ENCODE data around the gene RPS6KA2.

RPS6KA2 gene

GRCh38 chr6:166438211-166438861 is 188.7 kb downstream of the RPS6KA2 start:
- peak overlapping the region in 1 of 2 experiments; percentile 9 for H3K27ac ChIP-seq (ENCODE audit: insufficient read depth in 1 of 2, low read depth in 1 of 2, low read length in 2 of 2, poor library complexity in 1 of 2, severe bottlenecking in 2 of 2)
- CTCF ChIA-PET: interaction anchor here (1.1 to 12.2 kb wide), 15 partner anchors 9 to 336 kb away, joined by 3 to 118 read pairs (median 3); partner anchors contain the start of gene RPS6KA2
- H3K27me3 ChIP-seq (replicated peaks in 2 of 5; ENCODE audit: control insufficient read depth in 4 of 5, insufficient read depth in 5 of 5, low read length in 4 of 5): peaks cover 0 to 2% (median 0%) of the 10 kb centered on the region in 5 experiments
- WGBS (ENCODE audit: insufficient coverage): 29% methylated on average over 16 of the region's 16 CpGs
- H3K4me1 ChIP-seq (ENCODE audit: control extremely low read depth in 1 of 4, control insufficient read depth in 4 of 4, insufficient read depth in 4 of 4, low read length in 3 of 4): peaks cover 22 to 87% (median 81%) of the 10 kb centered on the region in 4 experiments
- H3K9me3 ChIP-seq (ENCODE audit: control extremely low read depth in 1 of 5, control insufficient read depth in 4 of 5, insufficient read depth in 2 of 5, low read depth in 1 of 5, low read length in 4 of 5): no peaks in the 10 kb centered on the region
- H3K4me3 ChIP-seq (ENCODE audit: control insufficient read depth in 1 of 7, extremely low read depth in 1 of 7, insufficient read depth in 4 of 7, low read depth in 2 of 7, low read length in 6 of 7): no peak overlapping the region
- peak; percentile 63 to 92 (median 86) for DNase-seq
- no peaks in the 10 kb centered on the region for H3K36me3 ChIP-seq (ENCODE audit: control insufficient read depth in 4 of 4, insufficient read depth in 4 of 4, low read length in 3 of 4)
- POLR2A ChIA-PET: interaction anchor here (0.6 to 0.7 kb wide), 2 partner anchors 100 to 424 kb away, joined by 3 to 7 read pairs; no protein-coding TSS in a partner anchor

GRCh38 chr6:166437661-166438060 is 189.4 kb downstream of the RPS6KA2 start:
- Histone ChIP-seq H3K9me3 (ENCODE audit: control extremely low read depth in 1 of 5, control insufficient read depth in 4 of 5, insufficient read depth in 2 of 5, low read depth in 1 of 5, low read length in 4 of 5) (no peaks in the 10 kb centered on the region), H3K4me3 (ENCODE audit: control insufficient read depth in 1 of 7, extremely low read depth in 1 of 7, insufficient read depth in 4 of 7, low read depth in 2 of 7, low read length in 6 of 7) (no peak overlapping the region), H3K4me1 (ENCODE audit: control extremely low read depth in 1 of 4, control insufficient read depth in 4 of 4, insufficient read depth in 4 of 4, low read length in 3 of 4) (peaks cover 20 to 86% (median 81%) of the 10 kb centered on the region in 4 experiments), H3K27me3 (replicated peaks in 2 of 5; ENCODE audit: control insufficient read depth in 4 of 5, insufficient read depth in 5 of 5, low read length in 4 of 5) (peaks cover 0 to 2% (median 0%) of the 10 kb centered on the region in 5 experiments), H3K36me3 (ENCODE audit: control insufficient read depth in 4 of 4, insufficient read depth in 4 of 4, low read length in 3 of 4) (no peaks in the 10 kb centered on the region), H3K27ac (ENCODE audit: insufficient read depth in 1 of 2, low read depth in 1 of 2, low read length in 2 of 2, poor library complexity in 1 of 2, severe bottlenecking in 2 of 2) (no peak overlapping the region)
- ChIA-PET POLR2A (no interaction called here), CTCF (interaction anchor here (0.8 to 12.2 kb wide), 9 partner anchors 11 to 337 kb away, joined by 3 to 118 read pairs (median 3); no protein-coding TSS in a partner anchor)
- 89% methylated on average over 11 of the region's 15 CpGs for WGBS (ENCODE audit: insufficient coverage)
- DNase-seq: no peak

DNA sequence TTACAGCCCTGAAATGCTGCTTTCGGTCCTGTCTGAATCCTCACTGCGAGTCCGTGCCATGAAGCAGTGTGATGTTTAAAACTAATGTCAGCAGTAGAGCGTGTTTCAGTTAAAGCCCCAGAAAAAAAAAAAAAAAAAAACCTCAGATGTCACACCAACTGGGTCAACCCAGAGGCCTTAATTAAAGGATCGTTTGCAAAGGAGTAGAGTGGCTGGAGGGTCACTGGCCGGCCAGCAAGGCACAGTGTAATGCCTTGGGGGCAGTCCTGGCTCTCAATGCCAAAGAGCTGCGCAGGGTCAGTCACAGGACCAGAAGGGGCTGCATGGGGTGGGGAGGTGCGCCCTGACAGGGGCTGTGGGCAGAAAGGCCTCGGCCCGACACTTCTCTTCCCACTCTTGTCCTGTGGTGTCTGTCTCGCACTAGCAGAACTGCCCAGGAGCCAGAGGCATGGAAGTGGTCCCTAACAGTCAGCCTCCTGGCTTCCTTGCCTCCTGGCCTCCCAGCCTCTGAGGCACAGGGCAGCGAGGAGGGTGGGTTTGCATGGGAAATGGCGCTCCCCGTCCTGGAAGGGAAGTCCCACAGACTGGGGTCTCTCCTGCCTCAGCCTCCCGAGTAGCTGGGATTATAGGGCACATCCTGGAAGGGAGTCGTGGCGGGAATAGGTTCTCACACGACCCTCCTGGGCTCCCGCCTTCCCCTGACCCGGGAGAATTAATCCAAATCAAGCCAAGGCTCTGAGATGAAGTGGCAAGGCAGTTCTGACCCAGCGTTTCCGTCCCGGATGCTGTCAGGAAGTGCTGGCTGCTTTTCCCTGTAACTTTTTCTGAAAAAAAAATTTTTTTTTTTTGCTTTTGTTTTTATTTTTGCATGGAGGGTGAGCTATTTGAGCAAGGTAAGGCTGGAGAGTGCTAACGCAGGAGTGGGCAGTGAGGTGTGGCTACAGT is 190.6 kb downstream of the RPS6KA2 start:
- Histone ChIP-seq H3K27me3 (replicated peaks in 2 of 5; ENCODE audit: control insufficient read depth in 4 of 5, insufficient read depth in 5 of 5, low read length in 4 of 5) (peaks cover 0 to 2% (median 0%) of the 10 kb centered on the region in 5 experiments), H3K27ac (ENCODE audit: insufficient read depth in 1 of 2, low read depth in 1 of 2, low read length in 2 of 2, poor library complexity in 1 of 2, severe bottlenecking in 2 of 2) (no peak overlapping the region), H3K9me3 (ENCODE audit: control extremely low read depth in 1 of 5, control insufficient read depth in 4 of 5, insufficient read depth in 2 of 5, low read depth in 1 of 5, low read length in 4 of 5) (no peaks in the 10 kb centered on the region), H3K4me3 (ENCODE audit: control insufficient read depth in 1 of 7, extremely low read depth in 1 of 7, insufficient read depth in 4 of 7, low read depth in 2 of 7, low read length in 6 of 7) (no peak overlapping the region), H3K4me1 (ENCODE audit: control extremely low read depth in 1 of 4, control insufficient read depth in 4 of 4, insufficient read depth in 4 of 4, low read length in 3 of 4) (peaks cover 17 to 74% (median 70%) of the 10 kb centered on the region in 4 experiments), H3K36me3 (ENCODE audit: control insufficient read depth in 4 of 4, insufficient read depth in 4 of 4, low read length in 3 of 4) (no peaks in the 10 kb centered on the region)
- WGBS (ENCODE audit: insufficient coverage): 91% methylated on average over 13 of the region's 24 CpGs
- ChIA-PET POLR2A (no interaction called here), CTCF (interaction anchor here (0.7 to 12.2 kb wide), 23 partner anchors 12 to 515 kb away, joined by 3 to 118 read pairs (median 4); no protein-coding TSS in a partner anchor)
- no peak for DNase-seq

- Histone ChIP-seq H3K9me3 (ENCODE audit: control extremely low read depth in 1 of 5, control insufficient read depth in 4 of 5, insufficient read depth in 2 of 5, low read depth in 1 of 5, low read length in 4 of 5) (no peaks in the 10 kb centered on the region), H3K27me3 (replicated peaks in 2 of 5; ENCODE audit: control insufficient read depth in 4 of 5, insufficient read depth in 5 of 5, low read length in 4 of 5) (peaks cover 0 to 2% (median 0%) of the 10 kb centered on the region in 5 experiments), H3K4me1 (ENCODE audit: control extremely low read depth in 1 of 4, control insufficient read depth in 4 of 4, insufficient read depth in 4 of 4, low read length in 3 of 4) (peaks cover 12 to 65% (median 62%) of the 10 kb centered on the region in 4 experiments), H3K4me3 (ENCODE audit: control insufficient read depth in 1 of 7, extremely low read depth in 1 of 7, insufficient read depth in 4 of 7, low read depth in 2 of 7, low read length in 6 of 7) (peak overlapping the region in 3 of 7 experiments; percentile 17 to 19 (median 19)), H3K36me3 (ENCODE audit: control insufficient read depth in 4 of 4, insufficient read depth in 4 of 4, low read length in 3 of 4) (no peaks in the 10 kb centered on the region), H3K27ac (ENCODE audit: insufficient read depth in 1 of 2, low read depth in 1 of 2, low read length in 2 of 2, poor library complexity in 1 of 2, severe bottlenecking in 2 of 2) (no peak overlapping the region)
- ChIA-PET POLR2A (no interaction called here), CTCF (interaction anchor here (0.6 to 4.7 kb wide), 34 partner anchors 11 to 567 kb away, joined by 3 to 21 read pairs (median 4); partner anchors contain the start of gene RAMACL)
- DNase-seq: peak; percentile 88 to 98 (median 97)
- WGBS (ENCODE audit: insufficient coverage): 2% methylated on average over 9 of the region's 10 CpGs
These were observed 191.5 kb downstream of the RPS6KA2 start for GRCh38 chr6:166435574-166435973.

DNA sequence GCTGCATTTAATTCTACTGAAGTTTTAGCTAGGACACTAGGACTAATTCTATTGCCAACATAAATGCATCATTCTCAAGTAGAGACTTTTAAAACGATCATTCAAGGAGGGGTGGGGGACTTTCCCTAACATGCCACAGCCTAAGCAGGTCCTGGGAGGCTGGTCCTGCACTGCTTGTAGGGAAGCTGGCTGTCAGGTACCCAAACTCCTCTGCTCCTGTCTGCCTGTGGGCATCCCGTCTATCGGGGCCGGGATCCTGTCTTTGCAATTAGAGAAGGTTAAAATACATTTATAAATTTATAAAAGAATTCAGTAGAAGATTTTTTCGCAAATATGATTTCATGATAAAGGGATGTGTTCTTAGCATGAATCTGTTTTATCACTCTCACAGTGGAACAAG is 192.7 kb downstream of the RPS6KA2 start:
- POLR2A ChIA-PET: no interaction called here
- peaks cover 12 to 52% (median 50%) of the 10 kb centered on the region in 4 experiments for H3K4me1 ChIP-seq (ENCODE audit: control extremely low read depth in 1 of 4, control insufficient read depth in 4 of 4, insufficient read depth in 4 of 4, low read length in 3 of 4)
- 42% methylated on average over 2 of the region's 5 CpGs for WGBS (ENCODE audit: insufficient coverage)
- DNase-seq: no peak
- CTCF ChIA-PET: interaction anchor here (0.7 to 4.7 kb wide), 14 partner anchors 8 to 517 kb away, joined by 3 to 21 read pairs (median 4); no protein-coding TSS in a partner anchor
- no peak overlapping the region for H3K4me3 ChIP-seq (ENCODE audit: control insufficient read depth in 1 of 7, extremely low read depth in 1 of 7, insufficient read depth in 4 of 7, low read depth in 2 of 7, low read length in 6 of 7)
- H3K27me3 ChIP-seq (replicated peaks in 2 of 5; ENCODE audit: control insufficient read depth in 4 of 5, insufficient read depth in 5 of 5, low read length in 4 of 5): peaks cover 0 to 2% (median 0%) of the 10 kb centered on the region in 5 experiments
- H3K27ac ChIP-seq (ENCODE audit: insufficient read depth in 1 of 2, low read depth in 1 of 2, low read length in 2 of 2, poor library complexity in 1 of 2, severe bottlenecking in 2 of 2): no peak overlapping the region
- no peaks in the 10 kb centered on the region for H3K36me3 ChIP-seq (ENCODE audit: control insufficient read depth in 4 of 4, insufficient read depth in 4 of 4, low read length in 3 of 4)
- no peaks in the 10 kb centered on the region for H3K9me3 ChIP-seq (ENCODE audit: control extremely low read depth in 1 of 5, control insufficient read depth in 4 of 5, insufficient read depth in 2 of 5, low read depth in 1 of 5, low read length in 4 of 5)

GRCh38 chr6:166433096-166433495 is 194.0 kb downstream of the RPS6KA2 start:
- ChIA-PET POLR2A (no interaction called here), CTCF (interaction anchor here (3.3 kb wide), 1 partner anchor 9 kb away, joined by 15 read pairs; no protein-coding TSS in a partner anchor)
- no peak for DNase-seq
- WGBS (ENCODE audit: insufficient coverage): 99% methylated on average over 9 of the region's 10 CpGs
- Histone ChIP-seq H3K36me3 (ENCODE audit: control insufficient read depth in 4 of 4, insufficient read depth in 4 of 4, low read length in 3 of 4) (no peaks in the 10 kb centered on the region), H3K4me3 (ENCODE audit: control insufficient read depth in 1 of 7, extremely low read depth in 1 of 7, insufficient read depth in 4 of 7, low read depth in 2 of 7, low read length in 6 of 7) (no peak overlapping the region), H3K27me3 (replicated peaks in 2 of 5; ENCODE audit: control insufficient read depth in 4 of 5, insufficient read depth in 5 of 5, low read length in 4 of 5) (peaks cover 0 to 2% (median 0%) of the 10 kb centered on the region in 5 experiments), H3K4me1 (ENCODE audit: control extremely low read depth in 1 of 4, control insufficient read depth in 4 of 4, insufficient read depth in 4 of 4, low read length in 3 of 4) (peaks cover 6 to 42% (median 39%) of the 10 kb centered on the region in 4 experiments), H3K9me3 (ENCODE audit: control extremely low read depth in 1 of 5, control insufficient read depth in 4 of 5, insufficient read depth in 2 of 5, low read depth in 1 of 5, low read length in 4 of 5) (no peaks in the 10 kb centered on the region), H3K27ac (ENCODE audit: insufficient read depth in 1 of 2, low read depth in 1 of 2, low read length in 2 of 2, poor library complexity in 1 of 2, severe bottlenecking in 2 of 2) (no peak overlapping the region)
